ENCODE measurements around the gene PRR20B.

GRCh38 chr13:57136093-57136492, 11.2 kb upstream of the PRR20B start:
- TF ChIP-seq POLR2A (IDR thresholded peaks at IDR 0.05; ENCODE audit: low read length): no peak
- TF ChIP-seq GATA1 (IDR thresholded peaks at IDR 0.05; ENCODE audit: low read depth, low read length): no peak
